ENCODE results near the gene ASXL1. TPM values are rescaled to one million over a fixed set of nuclear protein-coding genes. Genes with fewer than 3 reads are reported as not detected.
"Not testable (repeated sequence)": the region's sequence is repeated elsewhere in the genome, so short reads cannot be mapped to it uniquely, and the experiment has no call there.

Gene ASXL1
- polyA plus RNA-seq, 4 donors, result 16.8 to 66.8 (median 20.6) TPM

DNA sequence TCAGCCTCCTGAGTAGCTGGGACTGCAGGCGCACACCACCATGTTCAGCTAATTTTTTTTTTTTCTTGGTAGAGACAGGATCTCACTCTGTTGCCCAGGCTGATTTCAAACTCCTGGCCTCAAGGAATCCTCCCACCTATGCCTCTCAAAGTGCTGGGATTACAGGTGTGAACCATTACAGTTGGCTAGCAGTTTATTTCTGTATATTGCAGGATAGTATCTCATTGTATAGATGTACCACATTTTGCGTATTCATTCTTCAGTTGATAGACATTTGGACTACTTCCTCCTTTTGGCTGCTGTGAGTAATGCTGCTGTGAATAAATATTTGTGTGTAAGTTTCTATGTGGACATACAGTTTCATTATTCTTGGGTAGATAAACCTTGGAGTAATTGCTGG, 32.9 kb downstream of the ASXL1 start:
- Histone ChIP-seq H3K9me3 (ENCODE audit: control insufficient read depth in 2 of 2, insufficient read depth in 1 of 2, low read depth in 1 of 2, low read length in 1 of 2) (peaks cover 0 to 7% of the 10 kb centered on the region in 2 donors), H3K4me1 (ENCODE audit: control insufficient read depth in 3 of 3, insufficient read depth in 2 of 3, low read depth in 1 of 3, low read length in 2 of 3) (no peaks in the 10 kb centered on the region), H3K4me3 (ENCODE audit: low read depth in 1 of 3, low read length in 3 of 3) (no peak overlapping the region), H3K27ac (ENCODE audit: low read depth in 1 of 3, low read length in 2 of 3) (no peak overlapping the region), H3K36me3 (ENCODE audit: control insufficient read depth in 3 of 3, insufficient read depth in 2 of 3, low read depth in 1 of 3, low read length in 3 of 3) (peaks cover 0 to 38% (median 5%) of the 10 kb centered on the region in 3 donors), H3K27me3 (ENCODE audit: control insufficient read depth in 3 of 3, insufficient read depth in 3 of 3, low read length in 3 of 3) (no peaks in the 10 kb centered on the region)
- WGBS, 3 donors, result 88 to 94% (median 89%) methylated on average over 2 of the region's 2 CpGs
- no peak for FAIRE-seq
- peak in 1 of 2 donors; percentile 34 for DNase-seq

DNA sequence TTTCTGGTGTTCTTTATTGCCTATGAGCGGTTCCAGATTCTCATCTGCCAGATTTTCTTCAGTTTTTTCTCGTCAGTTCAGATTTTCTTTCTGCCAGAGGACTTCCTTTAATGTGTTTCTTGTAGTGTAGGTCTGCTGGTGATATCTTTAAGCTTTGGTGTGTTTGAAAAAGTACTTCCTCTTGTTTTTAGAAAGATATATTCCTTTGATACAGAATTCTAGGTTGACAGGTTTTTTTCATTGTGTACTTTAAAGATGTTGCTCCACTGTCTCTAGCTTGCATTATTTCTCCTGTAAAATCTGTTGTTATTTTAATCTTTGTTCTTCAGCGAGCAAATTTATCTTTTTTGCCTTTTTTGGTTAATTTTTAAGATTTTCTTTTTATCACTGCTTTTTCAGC, 36.9 kb downstream of the ASXL1 start:
- no peak for DNase-seq
- FAIRE-seq, result no peak
- 96 to 99% (median 98%) methylated on average over 3 of the region's 3 CpGs for WGBS, 3 donors

DNA sequence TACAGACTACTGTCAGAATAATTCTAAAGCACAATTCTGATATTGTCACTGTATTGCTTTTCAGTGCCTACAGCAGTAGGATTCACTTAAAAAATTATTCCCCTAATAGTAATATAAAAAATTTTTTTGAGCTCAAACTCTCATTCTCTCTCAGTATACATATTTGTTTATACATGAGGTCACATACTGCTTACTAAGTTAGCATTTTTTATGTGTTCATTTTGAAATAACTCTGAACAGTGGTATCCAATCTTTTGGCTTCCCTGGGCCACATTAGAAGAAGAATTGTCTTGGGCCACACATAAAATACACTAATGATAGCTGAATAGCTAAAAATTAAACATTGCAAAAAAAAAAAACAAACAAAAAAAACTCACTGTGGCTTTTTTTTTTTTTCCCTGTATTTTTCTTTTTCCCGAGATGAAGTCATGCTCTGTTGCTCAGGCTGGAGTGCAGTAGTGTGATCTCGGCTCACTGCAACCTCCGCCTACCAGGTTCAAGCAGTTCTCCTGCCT, 38.6 kb downstream of the ASXL1 start:
- FAIRE-seq, result no peak
- WGBS, 3 donors, result 73 to 91% (median 82%) methylated on average over 3 of the region's 3 CpGs

More for the DNA sequence above, 36.9 kb downstream of the ASXL1 start:
- H3K36me3 ChIP-seq (ENCODE audit: control insufficient read depth in 3 of 3, insufficient read depth in 2 of 3, low read depth in 1 of 3, low read length in 3 of 3), result peaks cover 0 to 41% (median 5%) of the 10 kb centered on the region in 3 donors
- H3K4me1 ChIP-seq (ENCODE audit: control insufficient read depth in 3 of 3, insufficient read depth in 2 of 3, low read depth in 1 of 3, low read length in 2 of 3), result no peaks in the 10 kb centered on the region
- H3K4me3 ChIP-seq (ENCODE audit: low read depth in 1 of 3, low read length in 3 of 3), result no peak overlapping the region
- H3K9me3 ChIP-seq (ENCODE audit: control insufficient read depth in 2 of 2, insufficient read depth in 1 of 2, low read depth in 1 of 2, low read length in 1 of 2), result peaks cover 0 to 7% of the 10 kb centered on the region in 2 donors
- no peaks in the 10 kb centered on the region for H3K27me3 ChIP-seq (ENCODE audit: control insufficient read depth in 3 of 3, insufficient read depth in 3 of 3, low read length in 3 of 3)
- no peak overlapping the region for H3K27ac ChIP-seq (ENCODE audit: low read depth in 1 of 3, low read length in 2 of 3)

GRCh38 chr20:32397567-32398084, 39.5 kb downstream of the ASXL1 start:
- FAIRE-seq, result no peak

More for the DNA sequence above, 38.6 kb downstream of the ASXL1 start:
- no peaks in the 10 kb centered on the region for H3K4me1 ChIP-seq (ENCODE audit: control insufficient read depth in 3 of 3, insufficient read depth in 2 of 3, low read depth in 1 of 3, low read length in 2 of 3)
- no peak for DNase-seq
- peaks cover 0 to 36% (median 2%) of the 10 kb centered on the region in 3 donors for H3K36me3 ChIP-seq (ENCODE audit: control insufficient read depth in 3 of 3, insufficient read depth in 2 of 3, low read depth in 1 of 3, low read length in 3 of 3)
- no peaks in the 10 kb centered on the region for H3K27me3 ChIP-seq (ENCODE audit: control insufficient read depth in 3 of 3, insufficient read depth in 3 of 3, low read length in 3 of 3)
- H3K4me3 ChIP-seq (ENCODE audit: low read depth in 1 of 3, low read length in 3 of 3), result no peak overlapping the region
- peaks cover 0 to 7% of the 10 kb centered on the region in 2 donors for H3K9me3 ChIP-seq (ENCODE audit: control insufficient read depth in 2 of 2, insufficient read depth in 1 of 2, low read depth in 1 of 2, low read length in 1 of 2)
- H3K27ac ChIP-seq (ENCODE audit: low read depth in 1 of 3, low read length in 2 of 3), result no peak overlapping the region

DNA sequence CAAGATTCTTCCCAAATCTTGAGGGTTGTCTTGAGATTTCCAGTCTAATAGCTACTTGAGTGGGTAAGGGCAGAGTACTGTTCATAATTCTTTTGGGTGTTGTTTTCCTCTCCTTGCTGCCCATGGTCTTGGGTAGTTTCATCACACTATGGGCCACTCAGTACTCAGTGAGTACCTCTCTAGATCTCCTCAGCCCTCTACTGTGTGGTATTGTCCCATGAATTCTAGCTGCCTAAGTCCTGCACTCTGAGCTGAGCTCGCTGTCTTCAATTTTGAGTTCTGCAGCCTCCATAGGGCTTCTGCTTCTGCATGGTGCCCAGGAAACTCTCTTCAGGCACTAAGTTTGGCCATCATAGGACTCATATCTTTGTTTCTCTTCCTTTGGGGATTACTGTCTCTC, 42.3 kb downstream of the ASXL1 start:
- Histone ChIP-seq H3K27ac (ENCODE audit: low read depth in 1 of 3, low read length in 2 of 3) (no peak overlapping the region), H3K27me3 (ENCODE audit: control insufficient read depth in 3 of 3, insufficient read depth in 3 of 3, low read length in 3 of 3) (no peaks in the 10 kb centered on the region), H3K4me1 (ENCODE audit: control insufficient read depth in 3 of 3, insufficient read depth in 2 of 3, low read depth in 1 of 3, low read length in 2 of 3) (no peaks in the 10 kb centered on the region), H3K4me3 (ENCODE audit: low read depth in 1 of 3, low read length in 3 of 3) (no peak overlapping the region), H3K9me3 (ENCODE audit: control insufficient read depth in 2 of 2, insufficient read depth in 1 of 2, low read depth in 1 of 2, low read length in 1 of 2) (no peaks in the 10 kb centered on the region), H3K36me3 (ENCODE audit: control insufficient read depth in 3 of 3, insufficient read depth in 2 of 3, low read depth in 1 of 3, low read length in 3 of 3) (peaks cover 0 to 21% (median 0%) of the 10 kb centered on the region in 3 donors)
- no peak for DNase-seq
- 97 to 100% (median 100%) methylated on average over 1 of the region's 1 CpG for WGBS, 3 donors
- FAIRE-seq, result no peak

More at GRCh38 chr20:32397567-32398084, 39.5 kb downstream of the ASXL1 start:
- no peak for DNase-seq
- H3K4me1 ChIP-seq (ENCODE audit: control insufficient read depth in 3 of 3, insufficient read depth in 2 of 3, low read depth in 1 of 3, low read length in 2 of 3), result no peaks in the 10 kb centered on the region
- no peaks in the 10 kb centered on the region for H3K27me3 ChIP-seq (ENCODE audit: control insufficient read depth in 3 of 3, insufficient read depth in 3 of 3, low read length in 3 of 3)
- H3K36me3 ChIP-seq (ENCODE audit: control insufficient read depth in 3 of 3, insufficient read depth in 2 of 3, low read depth in 1 of 3, low read length in 3 of 3), result peaks cover 0 to 31% (median 0%) of the 10 kb centered on the region in 3 donors
- H3K9me3 ChIP-seq (ENCODE audit: control insufficient read depth in 2 of 2, insufficient read depth in 1 of 2, low read depth in 1 of 2, low read length in 1 of 2), result peaks cover 0 to 7% of the 10 kb centered on the region in 2 donors
- 89 to 96% (median 94%) methylated on average over 11 of the region's 11 CpGs for WGBS, 3 donors
- no peak overlapping the region for H3K27ac ChIP-seq (ENCODE audit: low read depth in 1 of 3, low read length in 2 of 3)
- H3K4me3 ChIP-seq (ENCODE audit: low read depth in 1 of 3, low read length in 3 of 3), result no peak overlapping the region

GRCh38 chr20:32404017-32404416, 45.9 kb downstream of the ASXL1 start:
- H3K27me3 ChIP-seq (ENCODE audit: control insufficient read depth in 3 of 3, insufficient read depth in 3 of 3, low read length in 3 of 3), result no peaks in the 10 kb centered on the region
- DNase-seq (no peak), FAIRE-seq (no peak)
- WGBS, 3 donors, result 78% methylated on average over 2 of the region's 2 CpGs
- H3K9me3 ChIP-seq (ENCODE audit: control insufficient read depth in 2 of 2, insufficient read depth in 1 of 2, low read depth in 1 of 2, low read length in 1 of 2), result no peaks in the 10 kb centered on the region
- H3K36me3 ChIP-seq (ENCODE audit: control insufficient read depth in 3 of 3, insufficient read depth in 2 of 3, low read depth in 1 of 3, low read length in 3 of 3), result peaks cover 0 to 29% (median 0%) of the 10 kb centered on the region in 3 donors
- H3K4me1 ChIP-seq (ENCODE audit: control insufficient read depth in 3 of 3, insufficient read depth in 2 of 3, low read depth in 1 of 3, low read length in 2 of 3), result no peaks in the 10 kb centered on the region
- H3K4me3 ChIP-seq (ENCODE audit: low read depth in 1 of 3, low read length in 3 of 3), result no peak overlapping the region
- no peak overlapping the region for H3K27ac ChIP-seq (ENCODE audit: low read depth in 1 of 3, low read length in 2 of 3)

DNA sequence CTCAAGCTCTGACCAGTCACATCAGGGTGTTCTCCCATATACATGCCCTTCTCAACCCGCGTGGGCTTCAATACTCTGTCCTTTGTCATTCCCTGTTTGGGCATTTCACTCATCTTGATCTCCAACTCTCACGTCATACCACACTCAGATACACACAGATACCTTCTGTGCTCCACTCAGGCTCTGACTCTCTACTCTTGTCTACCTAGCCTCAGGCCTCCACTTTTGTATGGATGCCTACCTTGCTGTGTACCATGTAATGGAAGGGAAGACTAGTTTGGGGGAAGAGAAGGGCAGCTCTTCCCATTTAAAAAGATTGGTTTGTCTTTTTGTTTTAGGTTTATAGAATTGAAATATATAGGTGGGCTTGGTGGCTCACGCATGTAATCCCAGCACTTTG, 48.6 kb downstream of the ASXL1 start:
- Histone ChIP-seq H3K4me1 (ENCODE audit: control insufficient read depth in 3 of 3, insufficient read depth in 2 of 3, low read depth in 1 of 3, low read length in 2 of 3) (no peaks in the 10 kb centered on the region), H3K27ac (ENCODE audit: low read depth in 1 of 3, low read length in 2 of 3) (no peak overlapping the region), H3K27me3 (ENCODE audit: control insufficient read depth in 3 of 3, insufficient read depth in 3 of 3, low read length in 3 of 3) (no peaks in the 10 kb centered on the region), H3K36me3 (ENCODE audit: control insufficient read depth in 3 of 3, insufficient read depth in 2 of 3, low read depth in 1 of 3, low read length in 3 of 3) (peaks cover 0 to 30% (median 0%) of the 10 kb centered on the region in 3 donors), H3K4me3 (ENCODE audit: low read depth in 1 of 3, low read length in 3 of 3) (no peak overlapping the region), H3K9me3 (ENCODE audit: control insufficient read depth in 2 of 2, insufficient read depth in 1 of 2, low read depth in 1 of 2, low read length in 1 of 2) (no peaks in the 10 kb centered on the region)
- 95 to 97% (median 96%) methylated on average over 4 of the region's 4 CpGs for WGBS, 3 donors
- no peak for DNase-seq
- FAIRE-seq, result no peak

DNA sequence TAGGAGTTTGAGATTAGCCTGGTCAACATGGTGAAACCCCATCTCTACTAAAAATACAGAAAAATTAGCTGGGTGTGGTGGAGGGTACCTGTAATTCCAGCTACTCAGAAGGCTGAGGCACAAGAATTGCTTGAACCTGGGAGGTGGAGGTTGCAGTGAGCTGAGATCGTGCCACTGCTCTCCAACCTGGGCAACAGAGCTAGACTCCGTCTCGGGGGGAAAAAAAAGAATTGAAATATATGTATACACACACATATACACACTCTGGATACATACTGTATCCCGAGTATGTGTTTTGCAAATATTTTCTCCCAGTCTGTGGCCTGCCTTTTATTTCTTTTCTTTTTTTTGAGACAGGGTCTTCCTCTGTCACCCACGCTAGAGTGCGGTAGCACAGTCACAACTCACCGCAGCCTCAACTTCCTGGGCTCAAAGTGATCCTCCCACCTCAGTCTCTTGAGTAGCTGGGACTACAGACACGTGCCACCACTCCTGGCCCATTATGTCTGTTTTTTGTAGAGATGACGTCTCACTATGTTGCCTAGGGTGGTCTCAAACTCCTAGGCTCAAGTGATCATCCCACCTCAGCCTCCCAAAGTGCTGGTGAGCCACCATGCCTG, 49.1 kb downstream of the ASXL1 start:
- 80 to 95% (median 83%) methylated on average over 9 of the region's 9 CpGs for WGBS, 3 donors
- DNase-seq, result peak in 1 of 2 donors; percentile 35
- H3K27ac ChIP-seq (ENCODE audit: low read depth in 1 of 3, low read length in 2 of 3); FAIRE-seq; H3K4me3 ChIP-seq (ENCODE audit: low read depth in 1 of 3, low read length in 3 of 3); H3K27me3 ChIP-seq (ENCODE audit: control insufficient read depth in 3 of 3, insufficient read depth in 3 of 3, low read length in 3 of 3); H3K9me3 ChIP-seq (ENCODE audit: control insufficient read depth in 2 of 2, insufficient read depth in 1 of 2, low read depth in 1 of 2, low read length in 1 of 2); H3K4me1 ChIP-seq (ENCODE audit: control insufficient read depth in 3 of 3, insufficient read depth in 2 of 3, low read depth in 1 of 3, low read length in 2 of 3): not testable (repeated sequence)
- peaks cover 0 to 28% (median 0%) of the 10 kb centered on the region in 3 donors for H3K36me3 ChIP-seq (ENCODE audit: control insufficient read depth in 3 of 3, insufficient read depth in 2 of 3, low read depth in 1 of 3, low read length in 3 of 3)
